HEK293 (cell line): ENCODE data around the gene ZNF396.

Experiments
- CTCF ChIA-PET: fragments of 350-600 bp; formaldehyde crosslinking; extraction: SDS; loops from one replicate; lab custom pipeline; 2021; ENCODE audit warnings: antibody characterized with exemption; lab: Yijun Ruan, JAX
- POLR2A ChIA-PET: fragments of 300-600 bp; formaldehyde crosslinking; extraction: SDS; loops from one replicate; lab custom pipeline; 2020; ENCODE audit warnings: antibody characterized with exemption, inconsistent platforms; lab: Yijun Ruan, JAX
- H3K27ac ChIP-seq: fragments of 200-500 bp; sonication (Bioruptor generic); 2 replicates; pipeline ENCODE4 v1.5.1; 2014; ENCODE audit warnings: low read depth, low read length, control low read depth, inconsistent platforms; ENCODE audit errors: extremely low read depth
- H3K36me3 ChIP-seq, 2 experiments: fragments of 200-500 bp in 1 of 2; sonication (Bioruptor generic) in 1 of 2; 1 replicate in 1 of 2; 2 replicates in 1 of 2; pipeline ENCODE4 v1.5.1; 2014 to 2017; ENCODE audit warnings: inconsistent platforms in 2 of 2, low read length in 2 of 2; ENCODE audit not compliant: control insufficient read depth in 2 of 2, insufficient read depth in 1 of 2
- H3K4me1 ChIP-seq: fragments of 200-500 bp; sonication (Bioruptor generic); 2 replicates; pipeline ENCODE4 v1.5.1; 2014; ENCODE audit warnings: mild to moderate bottlenecking, low read length, inconsistent platforms; ENCODE audit not compliant: control insufficient read depth, insufficient read depth
- H3K4me3 ChIP-seq: 2 replicates; pipeline ENCODE4 v1.5.1; 2011; ENCODE audit warnings: low read depth, mild to moderate bottlenecking, control low read depth, low read length, moderate library complexity
- H3K9me3 ChIP-seq: fragments of 200-500 bp; sonication (Bioruptor generic); 2 replicates; pipeline ENCODE4 v1.5.1; 2014; ENCODE audit warnings: low read depth, low read length, inconsistent platforms; ENCODE audit not compliant: control insufficient read depth, insufficient read depth
- BCL6B ChIP-seq: fragments of 450-650 bp; formaldehyde crosslinking; IDR thresholded peaks from 2 replicates; pipeline ENCODE4 v1.5.1; 2017; ENCODE audit warnings: missing biosample characterization, missing genetic modification characterization
- HOXA7 ChIP-seq: sonication (generic); formaldehyde crosslinking; IDR thresholded peaks from 2 replicates; pipeline ENCODE4 v1.8.1; 2022; ENCODE audit warnings: missing genetic modification reagents, borderline replicate concordance
- IKZF3 ChIP-seq: fragments of 450-650 bp; IDR thresholded peaks from 2 replicates; pipeline ENCODE4 v1.5.0; 2018; ENCODE audit warnings: missing biosample characterization, mild to moderate bottlenecking, missing genetic modification characterization, moderate library complexity
- KLF10 ChIP-seq: fragments of 450-650 bp; IDR thresholded peaks from 2 replicates; pipeline ENCODE4 v1.5.1; 2018; ENCODE audit warnings: missing biosample characterization, mild to moderate bottlenecking, missing genetic modification characterization
- OSR2 ChIP-seq: fragments of 450-650 bp; formaldehyde crosslinking; IDR thresholded peaks from 2 replicates; pipeline ENCODE4 v1.5.1; 2016; ENCODE audit warnings: missing biosample characterization, missing genetic modification characterization
- SALL2 ChIP-seq: fragments of 450-650 bp; formaldehyde crosslinking; IDR thresholded peaks from 2 replicates; pipeline ENCODE4 v1.5.0; 2017; ENCODE audit warnings: missing biosample characterization, mild to moderate bottlenecking, missing genetic modification characterization, borderline replicate concordance
- YY1 ChIP-seq: fragments of 450-650 bp; formaldehyde crosslinking; IDR thresholded peaks from 2 replicates; pipeline ENCODE4 v1.5.1; 2018; ENCODE audit warnings: missing biosample characterization, missing genetic modification characterization
- ZBTB20 ChIP-seq: fragments of 450-650 bp; formaldehyde crosslinking; IDR thresholded peaks from 2 replicates; pipeline ENCODE4 v1.5.1; 2016; ENCODE audit warnings: missing biosample characterization, missing genetic modification characterization
- ZBTB7A ChIP-seq: fragments of 450-650 bp; formaldehyde crosslinking; IDR thresholded peaks from 2 replicates; pipeline ENCODE4 v1.5.1; 2016; ENCODE audit warnings: low read depth, missing biosample characterization, missing genetic modification characterization
- ZNF174 ChIP-seq: fragments of 450-650 bp; formaldehyde crosslinking; IDR thresholded peaks from 2 replicates; pipeline ENCODE4 v1.5.0; 2017; ENCODE audit warnings: missing biosample characterization, mild to moderate bottlenecking, missing genetic modification characterization
- ZNF184 ChIP-seq: fragments of 450-650 bp; IDR thresholded peaks from 2 replicates; pipeline ENCODE4 v1.5.1; 2018; ENCODE audit warnings: missing biosample characterization, mild to moderate bottlenecking, missing genetic modification characterization
- ZNF19 ChIP-seq: fragments of 450-650 bp; formaldehyde crosslinking; IDR thresholded peaks from 2 replicates; pipeline ENCODE4; 2016; ENCODE audit warnings: missing biosample characterization, missing genetic modification characterization, low read depth
- ZNF214 ChIP-seq: fragments of 450-650 bp; formaldehyde crosslinking; IDR thresholded peaks from 2 replicates; pipeline ENCODE4 v1.5.1; 2017; ENCODE audit warnings: missing biosample characterization, mild to moderate bottlenecking, missing genetic modification characterization, borderline replicate concordance
- ZNF266 ChIP-seq: fragments of 450-650 bp; formaldehyde crosslinking; IDR thresholded peaks from 2 replicates; pipeline ENCODE4 v1.5.1; 2016; ENCODE audit warnings: missing biosample characterization, missing genetic modification characterization, low read depth
- ZNF366 ChIP-seq: fragments of 450-650 bp; formaldehyde crosslinking; conservative IDR thresholded peaks from 2 replicates; pipeline ENCODE4 v1.5.1; 2016; ENCODE audit warnings: missing biosample characterization, missing genetic modification characterization
- ZNF416 ChIP-seq: fragments of 450-650 bp; formaldehyde crosslinking; IDR thresholded peaks from 2 replicates; pipeline ENCODE4 v1.5.1; 2016; ENCODE audit warnings: missing biosample characterization, missing genetic modification characterization
- ZNF423 ChIP-seq: fragments of 450-650 bp; formaldehyde crosslinking; IDR thresholded peaks from 2 replicates; pipeline ENCODE4 v1.5.1; 2016; ENCODE audit warnings: missing biosample characterization, missing genetic modification characterization
- ZNF501 ChIP-seq: fragments of 450-650 bp; formaldehyde crosslinking; IDR thresholded peaks from 2 replicates; pipeline ENCODE4 v1.5.1; 2016; ENCODE audit warnings: missing biosample characterization, missing genetic modification characterization
- ZNF558 ChIP-seq: fragments of 450-650 bp; formaldehyde crosslinking; IDR thresholded peaks from 2 replicates; pipeline ENCODE4 v1.5.1; 2016; ENCODE audit warnings: missing biosample characterization, missing genetic modification characterization
- ZNF621 ChIP-seq: fragments of 450-650 bp; formaldehyde crosslinking; IDR thresholded peaks from 2 replicates; pipeline ENCODE4 v1.5.1; 2017; ENCODE audit warnings: missing biosample characterization, missing genetic modification characterization
- ZNF639 ChIP-seq: fragments of 450-650 bp; formaldehyde crosslinking; IDR thresholded peaks from 2 replicates; pipeline ENCODE4 v1.5.1; 2016; ENCODE audit warnings: missing biosample characterization, missing genetic modification characterization
- ZNF664 ChIP-seq: fragments of 450-650 bp; formaldehyde crosslinking; IDR thresholded peaks from 2 replicates; pipeline ENCODE4 v1.5.1; 2016; ENCODE audit warnings: missing biosample characterization, missing genetic modification characterization
- ZNF677 ChIP-seq: fragments of 450-650 bp; IDR thresholded peaks from 2 replicates; pipeline ENCODE4 v1.5.0; 2018; ENCODE audit warnings: missing biosample characterization, mild to moderate bottlenecking, missing genetic modification characterization, moderate library complexity
- ZNF707 ChIP-seq: fragments of 450-650 bp; formaldehyde crosslinking; IDR thresholded peaks from 2 replicates; pipeline ENCODE4 v1.5.1; 2016; ENCODE audit warnings: missing biosample characterization, missing genetic modification characterization
- ZNF747 ChIP-seq: fragments of 450-650 bp; formaldehyde crosslinking; IDR thresholded peaks from 2 replicates; pipeline ENCODE4 v1.5.1; 2016; ENCODE audit warnings: missing biosample characterization, missing genetic modification characterization
- TF ChIP-seq, protein P1 (sequence below): fragments of 450-650 bp; formaldehyde crosslinking; IDR thresholded peaks from 2 replicates; pipeline ENCODE4 v1.5.1; 2017; ENCODE audit warnings: missing biosample characterization, missing genetic modification characterization

The ZNF396 gene

GRCh38 chr18:35426786-35427185 lies 49.6 kb upstream of the ZNF396 start:
- Histone ChIP-seq H3K4me3 (no peak overlapping the region), H3K36me3 (no peaks in the 10 kb centered on the region), H3K4me1 (no peaks in the 10 kb centered on the region), H3K27ac (no peak overlapping the region), H3K9me3 (no peaks in the 10 kb centered on the region)
- ChIA-PET POLR2A (no interaction called here), CTCF (interaction anchor here (0.9 kb wide), 1 partner anchor 133 kb away, joined by 3 read pairs; no protein-coding TSS in a partner anchor)
- TF ChIP-seq ZNF677 (no peak), YY1 (no peak), ZNF639 (tag by site-specific recombination) (no peak), ZBTB7A (tag by site-specific recombination) (no peak), ZNF366 (no peak), ZNF214 (tag by site-specific recombination) (no peak), ZNF664 (tag by site-specific recombination) (no peak), ZNF707 (no peak)

GRCh38 chr18:35424356-35424755 lies 47.2 kb upstream of the ZNF396 start:
- Histone ChIP-seq H3K4me3 (no peak overlapping the region), H3K27ac (no peak overlapping the region), H3K36me3 (no peaks in the 10 kb centered on the region), H3K4me1 (no peaks in the 10 kb centered on the region), H3K9me3 (no peaks in the 10 kb centered on the region)
- TF ChIP-seq SALL2 (tag by site-specific recombination) = no peak
- no peak for TF ChIP-seq ZNF423 (tag by site-specific recombination)
- TF ChIP-seq ZNF747 = no peak
- no peak for TF ChIP-seq BCL6B (tag by site-specific recombination)
- no peak for TF ChIP-seq ZNF416
- no peak for TF ChIP-seq HOXA7 (CRISPR knock-in tag)
- TF ChIP-seq, protein P1, sequence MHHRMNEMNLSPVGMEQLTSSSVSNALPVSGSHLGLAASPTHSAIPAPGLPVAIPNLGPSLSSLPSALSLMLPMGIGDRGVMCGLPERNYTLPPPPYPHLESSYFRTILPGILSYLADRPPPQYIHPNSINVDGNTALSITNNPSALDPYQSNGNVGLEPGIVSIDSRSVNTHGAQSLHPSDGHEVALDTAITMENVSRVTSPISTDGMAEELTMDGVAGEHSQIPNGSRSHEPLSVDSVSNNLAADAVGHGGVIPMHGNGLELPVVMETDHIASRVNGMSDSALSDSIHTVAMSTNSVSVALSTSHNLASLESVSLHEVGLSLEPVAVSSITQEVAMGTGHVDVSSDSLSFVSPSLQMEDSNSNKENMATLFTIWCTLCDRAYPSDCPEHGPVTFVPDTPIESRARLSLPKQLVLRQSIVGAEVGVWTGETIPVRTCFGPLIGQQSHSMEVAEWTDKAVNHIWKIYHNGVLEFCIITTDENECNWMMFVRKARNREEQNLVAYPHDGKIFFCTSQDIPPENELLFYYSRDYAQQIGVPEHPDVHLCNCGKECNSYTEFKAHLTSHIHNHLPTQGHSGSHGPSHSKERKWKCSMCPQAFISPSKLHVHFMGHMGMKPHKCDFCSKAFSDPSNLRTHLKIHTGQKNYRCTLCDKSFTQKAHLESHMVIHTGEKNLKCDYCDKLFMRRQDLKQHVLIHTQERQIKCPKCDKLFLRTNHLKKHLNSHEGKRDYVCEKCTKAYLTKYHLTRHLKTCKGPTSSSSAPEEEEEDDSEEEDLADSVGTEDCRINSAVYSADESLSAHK (tag by site-specific recombination) = no peak
- POLR2A ChIA-PET = no interaction called here
- CTCF ChIA-PET = no interaction called here

DNA sequence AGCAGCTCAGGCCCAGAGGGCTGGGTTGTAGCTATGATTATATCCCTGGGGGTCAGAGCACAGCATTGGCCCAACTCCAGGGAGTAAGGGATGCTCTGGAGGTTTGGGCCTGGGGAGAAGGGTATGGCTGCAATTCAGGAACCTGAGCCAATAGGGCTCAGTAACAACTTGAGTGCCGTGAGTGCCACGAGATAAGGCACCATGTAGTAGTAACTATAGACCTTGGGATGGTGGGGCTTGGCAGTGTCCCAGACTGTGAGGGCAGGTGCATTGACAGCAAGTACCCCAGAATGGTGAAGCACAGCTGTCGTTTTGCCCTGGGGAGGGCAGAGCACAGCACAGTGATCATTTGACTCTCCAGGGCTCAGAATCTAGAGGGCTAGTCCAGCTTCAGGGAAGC lies 45.1 kb upstream of the ZNF396 start:
- TF ChIP-seq ZNF184 (tag by site-specific recombination) (no peak), ZNF621 (tag by site-specific recombination) (no peak), ZNF501 (tag by site-specific recombination) (no peak), KLF10 (tag by site-specific recombination) (no peak), IKZF3 (tag by site-specific recombination) (no peak), ZNF19 (no peak), ZNF558 (no peak), OSR2 (tag by site-specific recombination) (no peak), ZNF266 (tag by site-specific recombination) (no peak), ZNF174 (no peak), ZBTB20 (tag by site-specific recombination) (no peak)
- no peaks in the 10 kb centered on the region for H3K36me3 ChIP-seq
- CTCF ChIA-PET = interaction anchor here (0.8 kb wide), 1 partner anchor 36 kb away, joined by 3 read pairs; no protein-coding TSS in a partner anchor
- POLR2A ChIA-PET = no interaction called here
- H3K27ac ChIP-seq = no peak overlapping the region
- H3K4me1 ChIP-seq = no peaks in the 10 kb centered on the region
- no peaks in the 10 kb centered on the region for H3K9me3 ChIP-seq
- no peak overlapping the region for H3K4me3 ChIP-seq
